Liver (tissue), 2 donors: ENCODE measurements around the gene PSMD11.

Experiments
- CTCF ChIP-seq: fragments of 150-350 bp; IDR thresholded peaks from 2 replicates; pipeline ENCODE4 v1.5.1; 2017; ENCODE audit warnings: improper control_type of control experiment, low read depth, low read length; ENCODE audit not compliant: missing input control
- ZBTB33 ChIP-seq: IDR thresholded peaks from 2 replicates; pipeline ENCODE4 v1.6.1; 2016; ENCODE audit warnings: antibody characterized with exemption
- donor health status: healthy.

GRCh38 chr17:32488604-32489180, 44.4 kb downstream of the PSMD11 start:
- TF ChIP-seq ZBTB33 (no peak), CTCF (no peak)
